GM21717 (cell line): Measurements from ENCODE around the gene GIT2.
"Not testable (repeated sequence)": the region's sequence is repeated elsewhere in the genome, so short reads cannot be mapped to it uniquely, and the experiment has no call there.

Experiments
- ATAC-seq: cut with Tn5 transposase; IDR thresholded peaks from one replicate; pipeline ENCODE4 v1.9.1; 2021; ENCODE audit warnings: mild to moderate bottlenecking, moderate library complexity; ENCODE audit not compliant: unreplicated experiment

The GIT2 gene

DNA sequence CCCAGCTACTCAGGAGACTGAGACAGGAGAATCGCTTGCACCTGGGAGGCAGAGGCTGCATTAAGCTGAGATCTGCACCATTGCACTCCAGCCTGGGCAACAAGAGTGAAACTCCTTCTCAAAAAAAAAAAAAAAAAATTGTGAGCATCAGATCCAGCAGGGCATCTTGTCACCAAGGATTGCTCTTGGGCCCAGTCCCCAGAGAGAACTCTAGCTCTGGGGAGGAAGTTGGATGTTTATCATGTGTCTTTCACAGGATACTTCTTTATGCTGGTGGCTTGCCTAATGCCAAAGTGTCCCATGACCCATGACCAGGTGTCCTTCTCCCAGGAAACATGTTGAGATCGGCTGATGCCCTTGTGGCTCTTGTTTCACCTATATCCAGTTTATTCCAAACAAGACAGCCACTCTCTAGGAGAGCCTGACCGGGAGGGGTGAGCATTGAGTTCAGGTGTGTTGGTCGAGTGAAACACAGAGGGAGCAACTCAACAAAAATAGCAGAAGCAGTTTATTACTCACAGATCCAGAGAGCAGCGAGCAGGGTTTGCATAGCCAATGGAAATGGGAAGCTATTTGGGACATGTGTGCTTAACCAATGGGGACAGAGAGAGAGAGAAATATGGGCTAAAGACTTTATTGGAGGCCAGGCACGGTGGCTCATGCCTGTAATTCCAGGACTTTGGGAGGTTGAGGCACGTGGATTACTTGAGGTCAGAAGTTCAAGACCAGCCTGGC is 102.7 kb downstream of the GIT2 start:
- ATAC-seq: no peak

GRCh38 chr12:109892748-109893147 is 103.4 kb downstream of the GIT2 start:
- ATAC-seq: no peak

- ATAC-seq: no peak
Measured at GRCh38 chr12:109892165-109892715, 103.9 kb downstream of the GIT2 start.

- not testable (repeated sequence) for ATAC-seq
Measured at GRCh38 chr12:109891731-109892130, 104.4 kb downstream of the GIT2 start.

- no peak for ATAC-seq
Measured at GRCh38 chr12:109890620-109891170, 105.5 kb downstream of the GIT2 start.

DNA sequence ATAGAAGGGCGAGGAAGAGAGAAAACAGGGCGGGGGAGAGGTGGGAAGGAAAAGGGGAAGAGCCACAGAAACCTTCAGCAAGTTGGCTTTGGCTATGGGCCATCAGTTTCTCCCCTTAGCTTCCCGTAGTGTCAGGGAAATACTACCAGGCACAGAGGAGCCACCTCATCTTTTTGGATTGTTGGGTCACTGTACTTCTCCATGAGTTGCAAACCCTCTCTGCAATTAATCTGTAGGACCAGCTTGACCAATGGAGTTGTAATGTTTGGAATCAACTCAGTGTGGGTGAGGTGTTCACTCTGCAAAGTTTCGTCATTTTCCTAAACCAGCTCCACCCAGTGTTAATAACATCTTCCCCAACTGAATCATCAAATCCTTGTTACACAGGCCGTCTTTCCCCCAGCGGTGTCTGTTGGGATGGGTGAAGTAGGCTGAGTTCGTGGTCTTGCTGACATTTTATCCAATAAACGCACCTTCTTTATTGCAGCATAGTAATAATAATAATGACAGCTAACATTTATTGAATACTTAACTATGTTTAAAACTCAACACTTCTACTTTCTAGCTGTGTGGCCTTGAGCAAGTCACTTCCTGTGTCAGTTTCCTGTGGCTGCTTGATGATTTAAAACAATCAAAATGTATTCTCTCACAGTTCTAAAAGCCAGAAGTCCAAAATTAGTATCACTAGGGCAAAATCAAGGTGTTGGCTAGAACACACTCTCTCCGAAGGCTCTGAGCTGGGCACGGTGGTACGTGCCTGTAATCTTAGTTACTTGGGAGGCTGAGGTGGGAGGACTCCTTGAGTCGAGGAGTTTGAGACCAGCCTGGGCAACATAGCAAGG is 107.8 kb downstream of the GIT2 start:
- no peak for ATAC-seq

- ATAC-seq: no peak
Measured at GRCh38 chr12:109885616-109886015, 110.6 kb downstream of the GIT2 start.

DNA sequence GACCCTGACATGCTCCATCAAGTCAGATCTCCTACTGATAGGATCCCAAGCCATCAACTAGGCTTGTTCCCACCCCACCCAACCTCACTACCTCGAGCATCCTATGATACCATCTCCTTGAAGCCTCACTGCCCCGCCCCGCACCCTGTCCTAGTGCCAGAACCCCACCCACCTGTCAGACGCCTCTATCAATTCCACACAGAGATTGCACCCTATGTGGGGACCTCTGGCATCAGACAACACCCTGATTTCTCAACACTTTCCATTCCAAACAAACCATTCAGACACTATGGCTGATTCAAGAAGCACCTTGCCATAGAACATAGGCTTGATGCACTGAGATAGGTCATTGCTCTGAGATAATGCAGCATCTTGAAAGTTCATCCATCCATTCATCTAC is 112.7 kb downstream of the GIT2 start:
- ATAC-seq: no peak

GRCh38 chr12:109881752-109882151 is 114.4 kb downstream of the GIT2 start:
- no peak for ATAC-seq

DNA sequence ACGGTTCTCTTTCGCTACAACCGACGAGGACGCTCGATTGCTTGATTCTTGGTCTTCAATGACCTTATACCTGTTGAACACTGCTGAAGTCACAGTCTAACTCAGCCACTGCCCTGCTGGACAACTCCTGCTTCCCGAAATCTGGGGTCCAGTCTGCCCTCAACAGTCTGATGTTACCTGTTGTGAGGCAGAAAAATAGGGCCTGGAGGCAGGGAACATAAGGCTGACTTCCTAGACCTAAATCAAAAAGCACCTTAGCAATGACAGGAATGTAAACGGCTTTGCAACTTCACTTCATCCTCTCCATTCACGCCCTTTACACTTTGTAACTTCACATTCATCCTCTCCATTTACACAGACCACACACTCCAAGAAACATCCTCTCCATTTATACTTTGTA is 115.2 kb downstream of the GIT2 start:
- ATAC-seq: peak; percentile 12

- ATAC-seq: peak; percentile 84
Measured at GRCh38 chr12:109880043-109880931, 115.9 kb downstream of the GIT2 start, which contains the start of gene GLTP. Gene GLTP (minus strand): TSS chr12:109880541. CDS start chr12:109880374, 167 bp downstream.
